Measurements from ENCODE around the gene KDM3B. TPM values are rescaled to one million over a fixed set of nuclear protein-coding genes. Genes with fewer than 3 reads are reported as not detected.

Gene KDM3B
- total RNA-seq, 4 donors from 2014 or later, result 55.3 to 85.2 (median 68.1) TPM

DNA sequence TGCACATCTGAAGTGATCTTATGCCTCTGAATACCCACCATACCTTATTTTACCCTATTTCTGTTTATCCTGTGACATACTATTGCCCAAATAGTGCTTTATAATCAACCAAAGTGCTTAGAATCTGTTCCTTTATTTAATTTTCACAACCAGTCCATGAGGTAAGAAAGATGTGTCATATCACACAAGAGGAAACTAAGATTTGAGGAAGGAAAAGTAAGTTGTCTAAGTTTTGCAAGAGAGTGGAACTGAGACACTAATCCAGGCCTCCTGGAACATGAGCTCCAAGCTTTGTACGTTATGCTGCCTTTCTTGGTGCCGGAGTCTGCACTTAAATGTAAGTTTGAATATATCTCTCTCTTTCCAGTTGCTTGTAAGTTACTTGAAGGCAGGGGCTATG lies 17.2 kb downstream of the KDM3B start:
- Histone ChIP-seq H3K36me3 (peaks cover 0 to 24% (median 0%) of the 10 kb centered on the region in 3 donors), H3K4me3 (no peak overlapping the region), H3K27ac (peak overlapping the region in 1 of 4 donors; percentile 33), H3K4me1 (peaks cover 0 to 9% (median 3%) of the 10 kb centered on the region in 4 donors), H3K27me3 (no peaks in the 10 kb centered on the region), H3K9me3 (no peaks in the 10 kb centered on the region)
- TF ChIP-seq, protein P1, sequence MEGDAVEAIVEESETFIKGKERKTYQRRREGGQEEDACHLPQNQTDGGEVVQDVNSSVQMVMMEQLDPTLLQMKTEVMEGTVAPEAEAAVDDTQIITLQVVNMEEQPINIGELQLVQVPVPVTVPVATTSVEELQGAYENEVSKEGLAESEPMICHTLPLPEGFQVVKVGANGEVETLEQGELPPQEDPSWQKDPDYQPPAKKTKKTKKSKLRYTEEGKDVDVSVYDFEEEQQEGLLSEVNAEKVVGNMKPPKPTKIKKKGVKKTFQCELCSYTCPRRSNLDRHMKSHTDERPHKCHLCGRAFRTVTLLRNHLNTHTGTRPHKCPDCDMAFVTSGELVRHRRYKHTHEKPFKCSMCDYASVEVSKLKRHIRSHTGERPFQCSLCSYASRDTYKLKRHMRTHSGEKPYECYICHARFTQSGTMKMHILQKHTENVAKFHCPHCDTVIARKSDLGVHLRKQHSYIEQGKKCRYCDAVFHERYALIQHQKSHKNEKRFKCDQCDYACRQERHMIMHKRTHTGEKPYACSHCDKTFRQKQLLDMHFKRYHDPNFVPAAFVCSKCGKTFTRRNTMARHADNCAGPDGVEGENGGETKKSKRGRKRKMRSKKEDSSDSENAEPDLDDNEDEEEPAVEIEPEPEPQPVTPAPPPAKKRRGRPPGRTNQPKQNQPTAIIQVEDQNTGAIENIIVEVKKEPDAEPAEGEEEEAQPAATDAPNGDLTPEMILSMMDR (IDR thresholded peaks at IDR 0.05), result no peak
- no peak for TF ChIP-seq POLR2A (IDR thresholded peaks at IDR 0.05)
- no peak for DNase-seq

DNA sequence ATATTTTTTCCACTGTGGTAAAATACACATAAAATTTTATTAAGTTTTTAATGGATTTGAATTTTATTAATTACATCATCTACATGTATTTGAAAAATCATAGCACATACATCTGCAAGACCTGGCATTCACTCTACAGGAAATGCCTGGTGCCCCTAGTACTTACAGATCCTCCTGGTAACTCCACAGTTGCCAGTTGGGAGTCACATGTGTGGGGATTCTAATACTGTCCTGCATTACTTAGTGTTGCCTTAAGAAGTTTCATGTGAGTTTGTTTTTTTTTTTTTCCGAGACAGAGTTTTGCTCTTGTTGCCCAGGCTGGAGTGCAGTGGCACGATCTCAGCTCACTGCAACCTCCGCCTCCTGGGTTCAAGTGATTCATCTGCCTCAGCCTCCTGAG lies 18.1 kb downstream of the KDM3B start:
- H3K4me3 ChIP-seq, result no peak overlapping the region
- no peak for DNase-seq
- H3K4me1 ChIP-seq, result peaks cover 0 to 9% (median 3%) of the 10 kb centered on the region in 4 donors
- TF ChIP-seq, protein P1 (IDR thresholded peaks at IDR 0.05), result no peak
- no peak for TF ChIP-seq POLR2A (IDR thresholded peaks at IDR 0.05)
- H3K27ac ChIP-seq, result no peak overlapping the region
- H3K27me3 ChIP-seq, result no peaks in the 10 kb centered on the region
- peaks cover 0 to 33% (median 0%) of the 10 kb centered on the region in 3 donors for H3K36me3 ChIP-seq
- H3K9me3 ChIP-seq, result no peaks in the 10 kb centered on the region

GRCh38 chr5:138371454-138371853 lies 19.0 kb downstream of the KDM3B start:
- no peak for DNase-seq
- Histone ChIP-seq H3K27ac (no peak overlapping the region), H3K9me3 (no peaks in the 10 kb centered on the region), H3K4me1 (peaks cover 0 to 7% (median 3%) of the 10 kb centered on the region in 4 donors), H3K27me3 (no peaks in the 10 kb centered on the region), H3K36me3 (peaks cover 0 to 42% (median 0%) of the 10 kb centered on the region in 3 donors), H3K4me3 (no peak overlapping the region)
- TF ChIP-seq POLR2A (IDR thresholded peaks at IDR 0.05), result no peak
- TF ChIP-seq, protein P1 (IDR thresholded peaks at IDR 0.05), result no peak

GRCh38 chr5:138372225-138372624 lies 19.7 kb downstream of the KDM3B start:
- no peak for TF ChIP-seq POLR2A (IDR thresholded peaks at IDR 0.05)
- TF ChIP-seq, protein P1 (IDR thresholded peaks at IDR 0.05), result no peak
- no peak for DNase-seq
- Histone ChIP-seq H3K36me3 (peaks cover 0 to 50% (median 0%) of the 10 kb centered on the region in 3 donors), H3K9me3 (no peaks in the 10 kb centered on the region), H3K4me3 (no peak overlapping the region), H3K27ac (no peak overlapping the region), H3K4me1 (peaks cover 0 to 7% (median 0%) of the 10 kb centered on the region in 4 donors), H3K27me3 (no peaks in the 10 kb centered on the region)

DNA sequence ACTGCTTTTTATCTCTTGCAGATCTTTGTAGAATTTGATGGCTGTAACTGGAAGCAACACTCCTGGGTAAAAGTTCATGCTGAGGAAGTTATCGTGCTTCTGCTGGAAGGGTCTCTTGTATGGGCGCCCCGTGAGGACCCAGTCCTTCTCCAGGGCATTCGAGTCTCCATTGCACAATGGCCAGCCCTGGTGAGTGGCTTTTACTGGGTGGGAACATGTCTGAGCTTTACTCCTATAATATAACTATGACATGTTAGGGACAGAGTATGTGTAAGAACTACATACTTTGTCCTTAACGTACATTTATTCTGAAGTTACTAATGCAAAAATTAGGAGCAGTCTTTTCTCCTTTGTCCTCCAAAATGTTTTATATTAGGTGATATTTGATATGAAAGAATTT lies 20.2 kb downstream of the KDM3B start:
- Histone ChIP-seq H3K9me3 (no peaks in the 10 kb centered on the region), H3K36me3 (peaks cover 0 to 54% (median 0%) of the 10 kb centered on the region in 3 donors), H3K4me3 (no peak overlapping the region), H3K4me1 (peaks cover 0 to 7% (median 0%) of the 10 kb centered on the region in 4 donors), H3K27ac (no peak overlapping the region), H3K27me3 (no peaks in the 10 kb centered on the region)
- TF ChIP-seq POLR2A (IDR thresholded peaks at IDR 0.05), result no peak
- TF ChIP-seq, protein P1 (IDR thresholded peaks at IDR 0.05), result no peak
- DNase-seq, result no peak

DNA sequence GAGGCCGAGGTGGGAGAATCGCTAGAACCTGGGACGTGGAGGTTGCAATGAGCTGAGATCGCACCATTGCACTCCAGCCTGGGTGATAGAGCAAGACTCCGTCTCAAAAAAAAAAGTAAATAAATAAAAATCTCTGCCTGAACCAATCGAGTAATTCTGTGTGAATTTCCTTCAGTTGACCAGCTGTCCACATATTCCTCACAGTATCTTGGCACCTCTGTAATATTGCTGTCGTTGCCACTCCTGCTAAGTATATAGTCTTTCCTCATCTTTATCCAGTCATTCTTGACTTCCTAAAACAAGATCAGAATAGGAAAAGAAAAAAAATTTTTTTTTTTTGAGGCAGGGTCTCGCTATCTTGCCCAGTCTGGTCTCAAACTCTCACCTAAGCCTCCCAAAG lies 29.9 kb downstream of the KDM3B start:
- no peaks in the 10 kb centered on the region for H3K9me3 ChIP-seq
- no peak overlapping the region for H3K27ac ChIP-seq
- H3K4me1 ChIP-seq, result no peaks in the 10 kb centered on the region
- DNase-seq, result no peak
- H3K27me3 ChIP-seq, result no peaks in the 10 kb centered on the region
- peaks cover 0 to 97% (median 0%) of the 10 kb centered on the region in 3 donors for H3K36me3 ChIP-seq
- TF ChIP-seq, protein P1 (IDR thresholded peaks at IDR 0.05), result no peak
- TF ChIP-seq POLR2A (IDR thresholded peaks at IDR 0.05), result no peak
- no peak overlapping the region for H3K4me3 ChIP-seq
